GM21367 (cell line): ENCODE data around the gene DDIT3.
A peak's percentile ranks its signal among the peaks of the same experiment; 100 is the strongest.
"Not testable (repeated sequence)": the region's sequence is repeated elsewhere in the genome, so short reads cannot be mapped to it uniquely, and the experiment has no call there.

ENCODE experiments used
- ATAC-seq: cut with Tn5 transposase; IDR thresholded peaks from one replicate; pipeline ENCODE4 v1.9.1; 2021; ENCODE audit not compliant: unreplicated experiment

DDIT3 gene

GRCh38 chr12:57520053-57520818 is at the start of gene DDIT3:
DDIT3 (minus strand) TSS chr12:57520514; CDS start chr12:57517406, 3,108 bp downstream.
- ATAC-seq, result peak; percentile 46

GRCh38 chr12:57569858-57570257 is 49.5 kb upstream of the DDIT3 start:
- ATAC-seq, result no peak

- ATAC-seq, result no peak
These were observed 48.5 kb upstream of the DDIT3 start for GRCh38 chr12:57568838-57569237.

- no peak for ATAC-seq
These were observed 43.9 kb upstream of the DDIT3 start for GRCh38 chr12:57564178-57564740.

GRCh38 chr12:57563358-57563757 is 43.0 kb upstream of the DDIT3 start:
- no peak for ATAC-seq

- not testable (repeated sequence) for ATAC-seq
These were observed 40.8 kb upstream of the DDIT3 start for GRCh38 chr12:57561117-57561516.

- ATAC-seq, result no peak
These were observed 40.2 kb upstream of the DDIT3 start for GRCh38 chr12:57560516-57560915.

- ATAC-seq, result no peak
These were observed 38.5 kb upstream of the DDIT3 start for GRCh38 chr12:57558864-57559263.

- ATAC-seq, result no peak
These were observed 34.6 kb upstream of the DDIT3 start for GRCh38 chr12:57554897-57555296.

- no peak for ATAC-seq
These were observed 34.1 kb upstream of the DDIT3 start for GRCh38 chr12:57554453-57554852.

- ATAC-seq, result no peak
These were observed 33.3 kb upstream of the DDIT3 start for GRCh38 chr12:57553343-57554202.

- ATAC-seq, result no peak
These were observed 32.6 kb upstream of the DDIT3 start for GRCh38 chr12:57552835-57553313.

- ATAC-seq, result no peak
These were observed 32.0 kb upstream of the DDIT3 start for GRCh38 chr12:57552306-57552651.

- ATAC-seq, result no peak
These were observed 31.5 kb upstream of the DDIT3 start for GRCh38 chr12:57551637-57552305.

GRCh38 chr12:57550641-57551549 is 30.6 kb upstream of the DDIT3 start:
- ATAC-seq, result no peak

- ATAC-seq, result no peak
These were observed 29.8 kb upstream of the DDIT3 start, which contains the start of gene KIF5A for GRCh38 chr12:57549909-57550640. KIF5A (plus strand) TSS chr12:57550044; CDS start chr12:57550272, 228 bp downstream.

- ATAC-seq, result no peak
These were observed 29.0 kb upstream of the DDIT3 start for GRCh38 chr12:57549203-57549908.

- no peak for ATAC-seq
These were observed 28.2 kb upstream of the DDIT3 start for GRCh38 chr12:57548488-57548887.

- ATAC-seq, result no peak
These were observed 27.6 kb upstream of the DDIT3 start for GRCh38 chr12:57548013-57548315.
